ENCODE results near the gene ANKS1B. TPM values are rescaled to one million over a fixed set of nuclear protein-coding genes. Genes with fewer than 3 reads are reported as not detected.
"Not testable (repeated sequence)": the region's sequence is repeated elsewhere in the genome, so short reads cannot be mapped to it uniquely, and the experiment has no call there.

The ANKS1B gene
- total RNA-seq, 1 experiment from 2014 or later, result 5.6 TPM

DNA sequence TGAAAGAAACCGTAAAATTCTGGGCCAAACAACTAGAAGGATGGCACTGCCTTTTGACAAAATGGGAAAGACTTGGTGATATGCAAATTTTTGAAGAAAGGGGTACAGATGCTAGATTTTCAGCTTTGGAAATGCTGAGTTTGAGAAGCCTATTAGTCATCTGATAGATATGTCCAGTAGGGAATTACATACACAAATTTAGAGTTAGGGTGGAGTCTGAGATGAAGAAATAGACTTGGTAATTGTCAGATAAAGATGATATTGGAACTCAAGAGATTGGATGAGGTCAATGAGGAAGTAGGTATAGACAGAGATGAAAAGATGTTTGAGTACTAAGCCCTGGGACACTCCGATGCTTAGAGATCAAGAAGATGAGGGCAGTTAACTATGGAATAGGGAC lies 184.1 kb downstream of the ANKS1B start:
- in situ Hi-C loops (cut with HindIII; ENCODE audit: low pct_unique_long_range_greater_than_20kb, low sequenced_read_pairs), result no loop called here

DNA sequence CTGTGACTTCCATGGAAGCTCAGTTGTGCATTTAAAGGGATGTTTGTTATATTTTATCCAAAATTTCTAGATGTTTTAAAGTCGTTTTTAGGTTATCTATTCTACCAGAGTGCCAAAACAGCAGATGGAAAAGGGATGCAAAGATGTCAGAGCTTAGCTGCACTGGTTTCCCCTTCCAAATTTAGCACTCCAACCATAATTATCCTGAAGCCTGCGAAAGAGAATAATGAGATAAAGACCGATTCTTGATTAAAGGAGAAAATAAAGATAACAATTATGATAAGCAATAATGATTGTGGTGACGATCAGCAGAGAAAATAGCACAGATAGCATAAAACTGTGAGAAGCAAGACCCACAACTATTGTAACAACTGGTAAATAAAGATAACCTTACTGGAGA lies 186.8 kb downstream of the ANKS1B start:
- in situ Hi-C loops (cut with HindIII; ENCODE audit: low pct_unique_long_range_greater_than_20kb, low sequenced_read_pairs); DNase-seq (ENCODE audit: low read depth): not testable (repeated sequence)

More for the DNA sequence above, 184.1 kb downstream of the ANKS1B start:
- DNase-seq (ENCODE audit: low read depth), result no peak

DNA sequence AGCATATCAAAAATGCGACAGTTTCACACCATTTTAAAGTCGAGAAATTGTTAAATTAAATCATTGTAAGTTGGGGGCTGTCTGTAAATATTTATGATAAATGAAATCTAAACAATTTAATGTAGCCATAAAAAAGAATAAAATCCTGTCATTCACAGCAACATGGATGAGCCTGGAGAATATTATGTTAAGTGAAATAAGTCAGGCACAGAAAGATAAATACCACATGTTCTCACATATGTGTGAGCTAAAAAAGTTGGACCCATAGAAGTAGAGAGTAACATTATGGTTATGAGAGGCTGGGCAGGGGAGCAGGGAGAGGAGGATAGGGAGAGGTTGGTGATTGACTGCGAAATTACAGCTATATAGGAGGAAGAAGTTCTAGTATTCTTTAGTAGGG lies 201.3 kb downstream of the ANKS1B start:
- DNase-seq (ENCODE audit: low read depth), result no peak
- in situ Hi-C loops (cut with HindIII; ENCODE audit: low pct_unique_long_range_greater_than_20kb, low sequenced_read_pairs), result no loop called here

DNA sequence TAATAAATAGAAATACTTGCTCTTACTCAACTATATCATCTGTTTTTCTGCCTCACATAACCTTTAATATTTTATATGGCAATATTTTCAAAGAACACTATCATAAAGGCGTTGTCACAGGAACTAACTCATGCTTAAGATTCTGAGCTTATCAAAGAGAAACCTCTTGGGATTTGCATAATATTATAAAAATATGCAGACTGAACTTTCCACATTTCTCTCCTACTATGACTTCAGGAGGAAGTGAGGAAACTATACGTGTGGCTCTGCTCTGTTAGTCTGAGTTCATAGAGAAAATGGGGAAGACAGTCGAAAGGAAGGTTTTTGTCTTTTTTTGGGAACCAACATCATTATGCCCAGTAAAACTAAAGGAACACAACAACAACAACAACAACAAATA lies 212.5 kb downstream of the ANKS1B start:
- in situ Hi-C loops (cut with HindIII; ENCODE audit: low pct_unique_long_range_greater_than_20kb, low sequenced_read_pairs), result no loop called here

DNA sequence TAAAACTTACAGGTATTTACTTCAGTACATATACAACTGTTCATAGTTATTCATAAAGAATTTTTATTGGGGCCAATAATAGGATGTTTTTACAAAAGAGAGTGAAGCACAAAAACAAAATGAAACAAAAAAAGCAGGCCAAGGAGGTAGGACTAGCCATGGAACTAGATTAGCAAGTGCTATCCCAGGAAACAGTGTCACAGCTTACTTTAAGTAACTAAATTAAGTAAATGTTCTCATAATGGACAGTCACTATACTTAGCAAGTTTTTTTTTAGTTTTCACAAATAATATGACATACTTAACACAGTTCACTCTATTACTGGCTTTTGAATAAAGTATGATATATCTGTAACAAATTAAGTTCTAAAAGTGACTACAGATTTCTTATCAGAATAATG lies 213.1 kb downstream of the ANKS1B start:
- in situ Hi-C loops (cut with HindIII; ENCODE audit: low pct_unique_long_range_greater_than_20kb, low sequenced_read_pairs), result no loop called here
- no peak for DNase-seq (ENCODE audit: low read depth)

More for the DNA sequence above, 212.5 kb downstream of the ANKS1B start:
- DNase-seq (ENCODE audit: low read depth), result no peak

DNA sequence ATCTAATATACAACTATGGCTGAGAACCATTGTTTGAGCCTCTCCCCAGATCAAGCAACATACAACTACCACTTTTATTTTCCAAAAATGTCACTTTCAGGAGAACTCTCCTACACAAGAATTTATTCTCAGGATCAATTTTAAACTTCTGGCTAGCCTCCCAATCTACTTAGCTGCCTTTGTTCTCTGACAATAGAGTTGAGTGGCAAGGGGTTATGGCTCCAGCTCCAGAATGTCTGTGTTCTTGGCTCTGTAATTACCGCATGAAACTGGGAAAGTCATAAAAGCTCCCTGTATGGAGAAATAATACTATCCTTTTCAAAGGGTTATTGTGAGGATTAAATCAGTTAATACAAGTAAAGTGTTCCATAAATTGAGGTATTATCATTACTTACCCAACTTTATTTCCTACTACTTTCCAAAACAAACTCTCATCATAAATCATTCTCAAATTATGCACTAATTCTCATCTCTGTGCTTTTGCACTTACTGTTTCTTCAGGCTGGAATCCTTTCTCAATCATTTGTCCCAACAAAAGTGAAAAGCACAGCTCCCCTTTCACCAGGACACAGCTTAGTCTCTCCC lies 215.2 kb downstream of the ANKS1B start:
- in situ Hi-C loops (cut with HindIII; ENCODE audit: low pct_unique_long_range_greater_than_20kb, low sequenced_read_pairs), result no loop called here
- DNase-seq (ENCODE audit: low read depth), result no peak

DNA sequence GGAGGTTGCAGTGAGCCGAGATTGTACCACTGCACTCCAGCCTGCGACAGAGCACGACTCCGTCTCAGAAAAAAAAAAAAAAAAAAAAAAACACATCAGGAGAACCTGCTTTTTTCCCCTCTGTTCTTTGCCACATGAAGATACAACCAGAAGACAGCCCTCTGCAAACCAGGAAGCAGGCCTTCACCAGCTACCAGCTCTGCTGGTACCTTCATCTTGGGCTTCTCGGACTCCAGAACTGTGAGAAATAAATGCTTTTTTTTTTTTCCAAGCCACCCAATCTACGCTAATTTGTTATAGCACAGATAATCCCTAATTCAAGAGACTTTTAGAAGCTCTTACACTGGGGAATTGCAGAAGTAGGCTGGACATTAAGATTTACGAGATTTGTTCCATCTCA lies 216.0 kb downstream of the ANKS1B start:
- in situ Hi-C loops (cut with HindIII; ENCODE audit: low pct_unique_long_range_greater_than_20kb, low sequenced_read_pairs), result no loop called here
- no peak for DNase-seq (ENCODE audit: low read depth)

DNA sequence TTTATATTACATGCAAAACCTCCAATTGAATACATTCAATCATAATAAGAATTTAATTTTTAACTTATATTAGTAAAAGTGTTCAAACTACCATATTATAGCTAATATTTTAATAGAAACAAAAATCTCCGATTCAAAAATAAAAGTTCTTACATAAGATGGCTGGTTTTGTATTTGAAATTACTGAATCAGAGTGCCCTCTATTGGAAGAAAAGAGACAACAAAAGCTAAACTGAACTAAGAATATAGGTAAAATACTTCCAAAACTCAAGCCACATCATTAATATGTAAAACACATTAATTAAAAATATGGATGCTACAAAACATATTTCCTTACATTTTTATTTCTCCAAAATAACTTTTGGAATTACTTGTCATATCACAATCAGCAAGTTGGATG lies 216.9 kb downstream of the ANKS1B start:
- in situ Hi-C loops (cut with HindIII; ENCODE audit: low pct_unique_long_range_greater_than_20kb, low sequenced_read_pairs), result no loop called here
- DNase-seq (ENCODE audit: low read depth), result no peak

DNA sequence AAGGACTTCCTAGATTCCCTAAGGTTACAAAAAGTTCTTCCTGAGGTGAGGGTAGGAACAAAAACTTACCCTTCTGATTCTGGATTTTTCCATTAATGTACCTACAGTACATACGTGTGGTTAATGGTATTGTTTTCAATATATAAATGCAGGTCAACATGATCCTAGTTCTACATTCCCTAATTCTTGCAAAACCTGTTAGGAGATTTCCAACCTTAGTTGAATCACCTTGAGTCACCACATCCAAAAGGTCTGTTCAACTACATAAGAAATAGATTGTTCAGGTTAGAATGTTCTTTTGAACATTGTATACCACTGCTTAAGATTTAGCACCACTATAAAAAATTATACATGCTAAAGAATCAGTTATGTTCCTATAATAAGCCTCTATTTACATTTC lies 218.3 kb downstream of the ANKS1B start:
- DNase-seq (ENCODE audit: low read depth), result no peak
- in situ Hi-C loops (cut with HindIII; ENCODE audit: low pct_unique_long_range_greater_than_20kb, low sequenced_read_pairs), result no loop called here

DNA sequence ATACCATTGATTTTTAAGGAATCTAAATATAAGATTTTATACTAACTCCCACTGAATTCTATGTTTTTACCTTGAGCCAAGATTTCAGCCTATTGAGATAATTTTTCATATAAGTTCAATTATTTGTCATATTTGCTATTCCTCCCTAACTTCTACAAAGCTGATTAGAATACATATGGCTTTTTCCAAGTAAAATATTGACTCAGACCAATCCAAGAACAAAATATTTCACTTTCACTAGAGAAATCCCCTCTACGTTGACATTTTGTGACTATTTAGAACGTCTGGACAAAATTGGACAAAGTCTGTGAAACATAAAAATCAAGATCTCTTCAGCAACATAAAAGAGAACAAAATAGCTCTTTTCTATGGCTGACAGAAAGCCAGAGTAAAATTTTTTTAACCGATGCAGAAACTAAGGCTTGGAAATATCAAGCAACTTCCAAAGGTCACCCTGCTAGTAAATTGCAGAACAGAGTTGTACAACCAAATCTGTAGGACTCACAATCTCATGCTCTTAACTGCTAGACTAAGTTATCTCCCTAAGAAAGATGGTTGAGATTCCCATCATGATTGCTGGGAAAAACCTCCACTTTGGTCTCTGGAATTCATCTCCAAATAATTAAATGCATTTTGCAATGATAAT lies 219.1 kb downstream of the ANKS1B start:
- no peak for DNase-seq (ENCODE audit: low read depth)
- in situ Hi-C loops (cut with HindIII; ENCODE audit: low pct_unique_long_range_greater_than_20kb, low sequenced_read_pairs), result no loop called here

DNA sequence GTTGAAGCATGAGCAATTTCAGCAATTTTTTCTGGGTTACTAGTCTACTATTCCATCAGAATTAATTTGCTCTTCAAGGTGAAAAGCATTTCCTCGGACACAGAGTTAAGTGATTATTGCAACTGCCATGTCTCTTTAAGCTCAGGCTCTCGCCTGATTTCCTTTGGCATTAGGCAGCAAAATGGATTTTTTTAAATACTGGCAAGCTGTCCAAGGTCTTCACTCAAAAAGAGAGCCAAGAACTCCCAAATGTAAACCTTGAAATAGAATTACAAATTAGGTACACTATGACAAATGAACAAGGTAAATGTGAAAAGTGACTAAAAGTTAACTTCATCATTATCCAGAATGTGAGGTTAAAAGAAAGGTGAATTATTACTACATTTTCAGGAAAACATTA lies 225.3 kb downstream of the ANKS1B start:
- in situ Hi-C loops (cut with HindIII; ENCODE audit: low pct_unique_long_range_greater_than_20kb, low sequenced_read_pairs), result no loop called here
- no peak for DNase-seq (ENCODE audit: low read depth)

DNA sequence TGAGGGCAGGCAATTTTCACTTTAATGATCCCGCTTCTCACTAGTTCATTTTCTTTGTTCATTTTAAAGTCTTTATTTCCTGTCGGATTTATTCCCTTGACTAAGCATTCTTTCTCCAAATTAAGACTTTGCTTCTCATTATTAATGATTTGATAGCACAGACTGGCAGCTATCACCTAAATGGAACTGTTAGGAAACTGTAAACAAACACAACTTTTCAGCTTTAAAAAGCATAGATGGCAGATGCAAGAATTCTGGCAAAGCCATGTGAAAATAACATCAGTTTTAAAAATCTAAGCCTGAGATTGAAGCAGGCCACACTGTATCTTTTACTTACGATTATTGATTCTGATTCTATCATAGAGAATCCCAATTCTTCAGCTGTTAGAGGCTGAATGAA lies 225.7 kb downstream of the ANKS1B start:
- in situ Hi-C loops (cut with HindIII; ENCODE audit: low pct_unique_long_range_greater_than_20kb, low sequenced_read_pairs), result no loop called here
- DNase-seq (ENCODE audit: low read depth), result no peak

DNA sequence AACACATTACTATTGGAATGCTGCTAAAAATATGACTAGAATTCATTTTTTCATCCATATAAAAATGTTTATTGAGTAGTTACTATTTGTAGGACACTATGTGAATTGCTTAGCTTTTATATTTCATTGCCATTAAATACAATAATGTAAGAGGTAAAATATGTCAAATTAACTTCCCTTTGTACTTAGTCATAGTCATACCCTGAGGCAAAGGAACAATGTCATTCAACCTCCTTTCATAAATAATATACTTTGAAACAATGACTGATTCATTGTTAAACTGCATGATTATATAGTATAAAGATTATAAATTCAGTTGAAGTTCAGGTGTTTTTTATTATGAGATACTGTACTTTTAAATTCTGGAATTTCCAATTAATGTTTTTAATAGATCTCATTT lies 232.0 kb downstream of the ANKS1B start:
- DNase-seq (ENCODE audit: low read depth), result no peak
- in situ Hi-C loops (cut with HindIII; ENCODE audit: low pct_unique_long_range_greater_than_20kb, low sequenced_read_pairs), result no loop called here

DNA sequence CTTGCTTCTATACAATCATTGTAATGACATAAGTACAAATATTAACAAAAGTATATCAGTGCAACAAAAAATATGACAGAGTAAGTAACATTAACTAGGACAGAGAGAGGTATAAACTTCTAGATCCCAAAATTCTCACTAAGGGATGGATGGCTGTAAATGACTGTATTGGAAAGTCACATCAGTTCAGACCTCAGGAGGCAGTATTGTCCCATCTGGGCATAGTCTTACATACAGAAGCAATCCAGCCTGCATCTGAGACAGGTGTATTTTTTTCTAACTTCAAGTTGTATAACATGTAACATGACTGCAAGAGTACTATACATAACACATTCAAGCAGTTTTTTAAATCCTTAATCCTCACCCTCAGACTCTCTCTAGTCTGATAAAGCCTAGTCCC lies 238.2 kb downstream of the ANKS1B start:
- in situ Hi-C loops (cut with HindIII; ENCODE audit: low pct_unique_long_range_greater_than_20kb, low sequenced_read_pairs), result no loop called here
- DNase-seq (ENCODE audit: low read depth), result no peak

DNA sequence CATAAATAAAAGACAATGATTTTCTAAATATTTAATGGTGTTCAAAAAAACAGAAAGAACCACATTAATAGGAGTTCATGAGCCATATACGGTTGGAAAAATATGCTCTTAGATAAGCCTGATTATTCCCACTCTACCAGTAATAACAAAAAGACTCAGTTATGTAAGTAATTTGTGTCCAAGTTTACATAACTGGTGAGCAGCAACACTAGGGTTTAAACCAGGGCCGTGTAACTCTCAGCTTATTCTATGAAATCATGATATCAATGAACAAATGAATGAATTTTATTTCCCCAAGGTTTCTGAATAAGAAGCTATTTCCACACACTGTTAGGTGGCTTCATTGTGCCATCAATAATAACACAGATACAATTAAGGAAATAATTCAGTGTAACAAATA lies 238.8 kb downstream of the ANKS1B start:
- in situ Hi-C loops (cut with HindIII; ENCODE audit: low pct_unique_long_range_greater_than_20kb, low sequenced_read_pairs), result no loop called here
- DNase-seq (ENCODE audit: low read depth), result no peak

DNA sequence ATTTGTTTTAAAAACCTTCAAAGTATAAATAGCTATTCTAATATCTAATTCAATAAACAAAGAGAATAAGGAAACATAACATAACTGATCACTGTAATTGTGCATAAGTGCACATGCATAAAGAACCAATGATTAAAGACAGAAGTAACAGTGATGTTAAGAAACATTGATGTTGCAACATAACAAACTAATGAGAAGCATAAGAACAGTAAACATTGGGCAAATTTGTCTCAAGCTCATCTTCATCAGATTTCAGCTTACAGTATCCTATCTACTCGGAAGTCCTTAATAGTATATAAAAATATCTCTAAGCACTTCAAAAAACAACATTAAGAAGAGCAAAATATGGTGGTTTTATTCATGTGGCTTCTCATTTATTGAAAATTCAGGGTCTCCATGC lies 239.6 kb downstream of the ANKS1B start:
- in situ Hi-C loops (cut with HindIII; ENCODE audit: low pct_unique_long_range_greater_than_20kb, low sequenced_read_pairs), result no loop called here
- DNase-seq (ENCODE audit: low read depth), result no peak

DNA sequence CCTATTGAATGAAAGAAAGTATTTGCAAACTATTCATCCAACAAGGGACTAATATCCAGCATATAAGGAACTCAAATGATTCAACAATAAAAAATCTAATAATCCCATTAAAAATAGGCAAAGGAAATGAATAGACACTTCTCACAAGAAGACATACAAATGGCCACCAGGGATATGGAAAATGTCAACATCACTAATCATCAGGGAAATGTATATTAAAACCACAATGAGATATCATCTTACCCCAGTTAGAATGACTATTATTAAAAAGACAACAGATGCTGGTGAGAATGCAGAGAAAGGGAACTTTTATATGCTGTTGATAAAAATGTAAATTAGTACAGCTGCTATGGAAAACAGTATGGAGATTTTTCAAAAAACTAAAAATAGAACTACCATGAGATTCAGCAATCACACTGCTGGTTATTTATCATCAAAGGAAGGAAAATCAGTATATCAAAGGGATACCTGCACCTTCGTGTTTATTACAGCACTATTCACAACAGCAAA lies 247.9 kb downstream of the ANKS1B start:
- no peak for DNase-seq (ENCODE audit: low read depth)
- in situ Hi-C loops (cut with HindIII; ENCODE audit: low pct_unique_long_range_greater_than_20kb, low sequenced_read_pairs), result no loop called here

DNA sequence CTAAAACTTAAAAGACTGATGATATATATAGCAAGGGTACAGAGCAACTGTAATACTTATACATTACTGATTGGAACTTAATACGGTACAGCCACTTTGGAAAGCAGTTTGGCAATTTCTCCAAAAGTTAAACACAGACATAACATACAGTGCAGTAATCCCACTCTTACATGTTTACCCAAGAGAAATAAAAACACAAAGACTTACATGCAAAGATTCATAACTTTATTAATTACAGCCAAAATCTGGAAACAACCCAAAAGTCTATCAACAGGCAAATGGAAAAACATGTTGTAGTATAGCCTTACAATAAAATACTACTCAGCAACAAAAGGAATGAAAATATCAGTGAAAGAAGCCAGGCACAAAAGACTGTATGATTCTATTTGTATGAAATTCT lies 252.6 kb downstream of the ANKS1B start:
- no peak for DNase-seq (ENCODE audit: low read depth)
- in situ Hi-C loops (cut with HindIII; ENCODE audit: low pct_unique_long_range_greater_than_20kb, low sequenced_read_pairs), result no loop called here

DNA sequence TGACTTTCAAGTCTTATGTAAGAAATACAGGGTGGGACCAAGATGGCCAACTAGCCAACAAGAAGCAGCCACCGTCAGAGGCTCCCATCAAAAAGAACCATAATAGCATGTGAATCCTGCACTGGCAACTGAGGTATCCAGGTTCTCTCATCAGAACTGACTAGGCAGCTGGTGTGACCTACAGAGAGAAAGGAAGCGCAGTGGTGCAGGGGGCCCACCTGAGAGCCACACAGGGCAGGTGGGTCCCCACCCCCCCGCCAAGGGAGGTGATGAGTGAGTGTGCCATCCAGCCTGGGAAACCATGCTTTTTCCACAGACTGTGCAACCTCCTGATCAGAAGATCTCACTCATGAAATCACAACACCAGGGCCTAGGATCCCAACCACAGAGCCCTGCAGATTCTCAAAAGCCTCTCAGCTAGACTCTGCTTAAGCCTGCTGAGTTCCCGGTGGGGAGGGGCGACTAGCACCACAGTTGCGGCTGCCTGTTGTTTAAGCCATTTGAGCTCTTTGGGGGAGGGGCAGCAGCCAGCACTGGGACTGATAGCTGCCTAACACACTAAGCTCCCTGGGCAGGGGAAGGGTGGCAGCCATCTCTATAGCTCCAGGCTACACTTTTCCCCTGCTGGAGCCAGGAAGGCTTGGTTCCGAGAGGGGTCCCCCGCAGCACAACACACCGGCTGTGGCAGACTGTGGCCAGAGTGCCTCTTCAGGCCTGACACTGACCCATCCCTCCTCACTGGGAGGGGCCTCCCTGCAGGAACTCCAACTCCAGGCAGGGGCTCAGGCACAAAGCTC lies 261.8 kb downstream of the ANKS1B start:
- no peak for DNase-seq (ENCODE audit: low read depth)
- in situ Hi-C loops (cut with HindIII; ENCODE audit: low pct_unique_long_range_greater_than_20kb, low sequenced_read_pairs), result no loop called here

All from Caki2 (cell line).